PC-9 (cell line): ENCODE measurements around the gene CNTNAP2.

Source experiments
- EZH2 ChIP-seq: fragments of 200-600 bp; sonication (generic); IDR thresholded peaks from 2 replicates; pipeline ENCODE4 v1.8.0; 2017; ENCODE audit warnings: antibody characterized with exemption, low read depth
- TF ChIP-seq, protein P1 (sequence below): fragments of 200-600 bp; sonication (generic); conservative IDR thresholded peaks from 2 replicates; pipeline ENCODE4 v1.6.1; 2017; ENCODE audit warnings: mixed run types, antibody characterized with exemption, mild to moderate bottlenecking, moderate library complexity

DNA sequence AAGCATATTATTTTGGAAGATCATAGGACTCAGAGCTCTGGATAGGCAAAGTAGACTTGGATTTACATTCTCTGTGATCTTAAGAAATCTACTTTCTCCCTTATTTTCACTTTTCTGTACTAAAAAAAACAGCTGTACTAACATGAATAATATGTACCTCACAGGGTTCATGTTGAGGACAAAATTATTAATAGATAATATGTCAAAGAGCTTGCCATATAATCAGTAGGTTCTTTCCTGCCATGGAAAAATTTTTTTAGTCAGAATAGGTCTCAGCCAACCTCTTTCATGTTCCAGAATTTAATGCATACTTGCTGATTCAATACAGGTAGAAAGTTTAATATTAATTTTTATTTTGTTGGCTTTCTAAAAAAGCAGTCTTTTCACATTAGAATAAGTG, 1693.7 kb downstream of the CNTNAP2 start:
- no peak for TF ChIP-seq EZH2
- TF ChIP-seq, protein P1, sequence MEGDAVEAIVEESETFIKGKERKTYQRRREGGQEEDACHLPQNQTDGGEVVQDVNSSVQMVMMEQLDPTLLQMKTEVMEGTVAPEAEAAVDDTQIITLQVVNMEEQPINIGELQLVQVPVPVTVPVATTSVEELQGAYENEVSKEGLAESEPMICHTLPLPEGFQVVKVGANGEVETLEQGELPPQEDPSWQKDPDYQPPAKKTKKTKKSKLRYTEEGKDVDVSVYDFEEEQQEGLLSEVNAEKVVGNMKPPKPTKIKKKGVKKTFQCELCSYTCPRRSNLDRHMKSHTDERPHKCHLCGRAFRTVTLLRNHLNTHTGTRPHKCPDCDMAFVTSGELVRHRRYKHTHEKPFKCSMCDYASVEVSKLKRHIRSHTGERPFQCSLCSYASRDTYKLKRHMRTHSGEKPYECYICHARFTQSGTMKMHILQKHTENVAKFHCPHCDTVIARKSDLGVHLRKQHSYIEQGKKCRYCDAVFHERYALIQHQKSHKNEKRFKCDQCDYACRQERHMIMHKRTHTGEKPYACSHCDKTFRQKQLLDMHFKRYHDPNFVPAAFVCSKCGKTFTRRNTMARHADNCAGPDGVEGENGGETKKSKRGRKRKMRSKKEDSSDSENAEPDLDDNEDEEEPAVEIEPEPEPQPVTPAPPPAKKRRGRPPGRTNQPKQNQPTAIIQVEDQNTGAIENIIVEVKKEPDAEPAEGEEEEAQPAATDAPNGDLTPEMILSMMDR = no peak
